GM18511 (cell line): ENCODE results near the gene HGFAC.

Source experiments
- ATAC-seq: cut with Tn5 transposase; IDR thresholded peaks from one replicate; pipeline ENCODE4 v1.9.1; 2021; ENCODE audit warnings: mild to moderate bottlenecking, moderate library complexity; ENCODE audit not compliant: unreplicated experiment

Gene HGFAC

GRCh38 chr4:3441501-3442459 is at the start of gene HGFAC:
Gene HGFAC (plus strand): TSS chr4:3441968. CDS start chr4:3442002, 34 bp downstream.
- no peak for ATAC-seq

- no peak for ATAC-seq
Measured at GRCh38 chr4:3392321-3392720, 49.4 kb upstream of the HGFAC start.

DNA sequence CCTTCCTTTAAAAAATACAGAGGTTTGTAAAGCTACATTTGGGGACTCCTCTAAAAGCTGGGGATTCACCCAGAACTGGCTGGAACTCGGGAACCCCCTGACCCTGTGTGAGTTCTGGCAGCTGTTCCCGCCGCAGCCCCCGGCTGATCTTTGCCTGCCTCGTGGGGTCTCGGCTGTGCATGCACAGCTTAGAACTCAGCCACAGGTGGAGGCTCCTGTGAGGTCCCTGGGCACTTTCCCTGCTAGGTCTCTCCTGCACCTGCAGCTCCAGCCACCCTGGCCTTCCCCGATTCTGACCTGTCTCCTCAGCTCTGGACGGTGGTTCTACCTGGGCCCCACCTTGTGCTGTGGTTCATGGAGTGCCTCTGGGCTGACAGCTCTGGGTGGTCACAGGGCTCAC is 48.6 kb upstream of the HGFAC start:
- no peak for ATAC-seq

GRCh38 chr4:3396600-3396999 is 45.2 kb upstream of the HGFAC start:
- ATAC-seq = no peak

DNA sequence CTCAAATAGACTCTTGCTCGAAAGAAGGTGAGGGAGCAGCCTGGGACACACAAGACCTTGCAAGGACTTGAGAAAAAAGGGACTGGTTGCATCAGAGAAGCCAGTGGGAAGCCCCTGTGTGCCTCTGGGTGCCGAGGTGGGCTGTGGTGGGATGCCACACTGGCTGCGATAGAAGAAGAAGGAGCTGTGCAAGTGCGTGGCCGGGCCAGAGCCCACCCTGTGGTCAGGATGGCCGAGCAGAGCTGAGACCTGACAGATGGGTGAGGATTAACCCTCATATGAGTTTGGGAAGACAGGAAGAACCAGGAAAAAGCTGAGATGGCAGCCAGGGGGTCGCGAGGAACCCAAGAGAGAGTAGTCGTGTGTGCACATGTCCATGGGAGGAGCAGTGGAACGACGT is 44.6 kb upstream of the HGFAC start:
- ATAC-seq = no peak

DNA sequence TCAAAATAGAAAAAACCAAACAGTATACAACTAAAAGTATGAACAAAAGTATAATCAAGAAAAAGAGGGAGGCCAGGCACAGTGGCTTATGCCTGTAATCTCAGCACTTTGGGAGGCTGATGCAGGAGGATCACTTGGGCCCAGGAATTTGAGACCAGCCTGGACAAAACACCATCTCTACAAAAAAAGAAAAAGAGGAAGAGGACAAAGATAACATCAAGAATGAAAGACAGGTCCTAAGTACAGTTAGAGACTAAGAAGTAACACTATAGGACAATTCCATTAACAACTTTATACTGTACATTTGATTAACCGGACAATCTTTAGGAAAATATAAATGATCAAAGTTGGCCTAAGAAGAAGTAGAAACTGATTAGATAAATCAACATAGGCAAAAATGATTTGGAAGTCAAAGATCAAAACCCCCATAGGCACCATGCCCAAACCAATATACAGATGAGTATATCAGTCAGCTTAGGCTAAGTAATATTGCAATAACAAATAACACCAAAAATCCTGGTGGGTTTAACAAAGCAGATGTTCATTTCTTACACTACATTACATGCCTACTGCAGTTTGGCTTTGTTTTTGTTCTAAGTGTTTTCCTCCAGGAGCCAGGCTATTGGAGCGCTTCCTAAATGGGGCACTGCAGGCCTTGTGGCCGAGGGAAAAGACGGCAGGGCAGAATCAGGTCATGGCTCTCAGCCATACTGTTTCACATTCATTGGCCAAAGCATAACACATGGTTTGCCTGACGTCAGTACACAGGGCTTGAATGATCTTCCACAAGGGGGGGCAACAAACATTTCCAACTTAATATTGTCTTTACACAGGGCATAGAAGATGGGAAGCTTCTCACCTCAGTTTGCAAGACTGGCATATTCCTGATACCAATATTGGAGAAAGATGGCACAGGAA is 42.2 kb upstream of the HGFAC start:
- ATAC-seq = no peak

- ATAC-seq = no peak
Measured at GRCh38 chr4:3401436-3402171, 40.2 kb upstream of the HGFAC start.

GRCh38 chr4:3402491-3403347 is 39.0 kb upstream of the HGFAC start:
- no peak for ATAC-seq

- no peak for ATAC-seq
Measured at GRCh38 chr4:3403348-3403906, 38.3 kb upstream of the HGFAC start.

- ATAC-seq = no peak
Measured at GRCh38 chr4:3404546-3404945, 37.2 kb upstream of the HGFAC start.

DNA sequence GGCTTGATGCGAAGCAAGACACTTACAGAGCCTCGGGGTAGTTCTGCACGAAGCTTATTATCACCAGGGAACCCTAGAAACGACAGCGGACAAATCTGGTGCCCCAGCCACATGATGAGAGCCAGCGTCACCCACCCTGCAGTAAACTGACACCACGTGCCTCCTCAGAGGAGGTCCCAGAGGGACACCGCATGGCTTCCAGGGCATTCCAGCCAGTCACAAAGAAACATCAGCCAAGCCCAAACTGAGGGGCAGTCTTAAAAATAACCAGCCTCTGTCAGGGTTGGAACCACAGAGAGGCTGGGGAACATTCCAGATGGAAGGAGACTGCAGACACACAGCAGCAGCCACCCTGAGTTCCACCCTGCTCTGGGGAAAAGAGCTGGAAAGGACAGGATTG is 36.6 kb upstream of the HGFAC start:
- ATAC-seq = no peak

- no peak for ATAC-seq
Measured at GRCh38 chr4:3406021-3406420, 35.7 kb upstream of the HGFAC start.

GRCh38 chr4:3406431-3406830 is 35.3 kb upstream of the HGFAC start:
- ATAC-seq = no peak

DNA sequence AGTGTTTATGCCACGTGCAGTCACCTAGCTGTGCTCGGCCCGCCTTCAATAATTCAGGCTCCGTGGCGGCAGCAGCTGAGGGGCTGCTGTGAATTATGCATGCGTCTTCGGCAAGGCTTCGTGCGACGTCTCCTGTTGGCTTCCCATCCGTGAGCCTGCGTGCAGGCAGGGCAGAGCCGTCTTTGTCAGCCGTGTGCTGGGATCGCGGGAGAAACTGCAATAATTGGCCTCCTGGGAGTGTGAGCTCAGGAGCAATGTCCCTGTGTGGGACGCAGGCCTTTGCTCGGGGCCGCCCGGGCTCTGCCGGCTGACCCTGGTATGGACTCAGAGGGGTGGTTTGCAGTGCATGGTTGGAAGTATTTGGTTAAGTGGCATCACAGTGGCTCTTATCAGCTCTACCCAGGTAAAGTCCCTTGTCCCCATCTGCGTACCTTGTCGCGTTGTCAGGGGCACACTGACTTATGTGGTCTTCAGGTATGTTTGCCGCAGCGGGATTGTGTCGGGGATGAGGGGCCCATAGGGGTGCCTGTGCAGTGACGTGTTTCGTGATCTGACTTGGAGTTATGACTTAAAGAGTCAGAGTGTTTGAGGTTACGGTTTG is 34.5 kb upstream of the HGFAC start:
- ATAC-seq = no peak

- ATAC-seq = no peak
Measured at GRCh38 chr4:3407930-3408792, 33.6 kb upstream of the HGFAC start.

DNA sequence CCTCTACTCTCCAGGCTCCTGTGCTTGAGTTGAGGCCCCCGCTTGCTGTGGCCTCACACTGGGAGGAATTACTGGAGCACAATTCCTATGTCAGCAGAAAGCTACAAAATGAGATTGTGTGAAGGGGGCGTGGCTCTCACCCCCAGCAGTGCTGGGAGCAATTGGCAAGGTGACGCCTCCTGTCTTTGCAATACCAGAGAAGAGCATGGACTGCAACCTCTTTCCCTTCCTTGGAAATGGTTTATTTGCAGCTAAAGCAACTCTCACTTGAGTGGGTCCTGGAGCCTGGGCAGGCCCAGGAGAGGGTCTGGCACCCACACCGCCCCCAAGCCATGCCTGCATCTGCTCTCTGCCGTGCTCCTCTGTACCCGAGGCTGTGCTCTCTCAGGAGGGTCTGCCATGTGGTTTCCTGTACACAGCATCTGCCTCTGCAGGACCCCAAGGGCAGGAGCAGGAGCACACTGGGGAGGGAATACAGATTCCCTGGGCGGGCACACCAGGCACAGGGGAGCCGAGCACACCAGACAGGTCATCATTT is 32.9 kb upstream of the HGFAC start:
- no peak for ATAC-seq

- ATAC-seq = no peak
Measured at GRCh38 chr4:3409571-3410091, 32.1 kb upstream of the HGFAC start.
